ENCODE measurements around the gene GEN1.

DNA sequence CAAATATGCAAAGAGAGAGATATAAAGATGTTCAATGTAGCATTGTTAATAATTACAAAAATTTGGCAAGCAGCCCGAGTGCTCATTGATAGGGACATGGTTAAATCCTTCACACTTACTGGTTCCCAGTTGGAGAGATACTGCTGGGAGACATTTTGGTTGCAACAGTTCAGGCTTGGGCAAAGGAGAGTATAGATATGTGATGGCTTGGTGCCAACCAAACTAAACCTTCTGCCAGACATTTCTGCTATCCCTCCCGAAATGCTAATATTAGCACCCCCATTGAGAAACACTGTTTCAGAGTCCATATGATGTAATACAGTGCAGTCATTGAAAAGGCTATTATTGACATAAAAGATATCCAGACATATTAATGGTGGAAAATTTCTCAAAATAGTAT, 11.5 kb downstream of the GEN1 start:
- TF ChIP-seq, protein P1, sequence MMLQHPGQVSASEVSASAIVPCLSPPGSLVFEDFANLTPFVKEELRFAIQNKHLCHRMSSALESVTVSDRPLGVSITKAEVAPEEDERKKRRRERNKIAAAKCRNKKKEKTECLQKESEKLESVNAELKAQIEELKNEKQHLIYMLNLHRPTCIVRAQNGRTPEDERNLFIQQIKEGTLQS (IDR thresholded peaks at IDR 0.05): peak; percentile 83
- TF ChIP-seq, protein P2, sequence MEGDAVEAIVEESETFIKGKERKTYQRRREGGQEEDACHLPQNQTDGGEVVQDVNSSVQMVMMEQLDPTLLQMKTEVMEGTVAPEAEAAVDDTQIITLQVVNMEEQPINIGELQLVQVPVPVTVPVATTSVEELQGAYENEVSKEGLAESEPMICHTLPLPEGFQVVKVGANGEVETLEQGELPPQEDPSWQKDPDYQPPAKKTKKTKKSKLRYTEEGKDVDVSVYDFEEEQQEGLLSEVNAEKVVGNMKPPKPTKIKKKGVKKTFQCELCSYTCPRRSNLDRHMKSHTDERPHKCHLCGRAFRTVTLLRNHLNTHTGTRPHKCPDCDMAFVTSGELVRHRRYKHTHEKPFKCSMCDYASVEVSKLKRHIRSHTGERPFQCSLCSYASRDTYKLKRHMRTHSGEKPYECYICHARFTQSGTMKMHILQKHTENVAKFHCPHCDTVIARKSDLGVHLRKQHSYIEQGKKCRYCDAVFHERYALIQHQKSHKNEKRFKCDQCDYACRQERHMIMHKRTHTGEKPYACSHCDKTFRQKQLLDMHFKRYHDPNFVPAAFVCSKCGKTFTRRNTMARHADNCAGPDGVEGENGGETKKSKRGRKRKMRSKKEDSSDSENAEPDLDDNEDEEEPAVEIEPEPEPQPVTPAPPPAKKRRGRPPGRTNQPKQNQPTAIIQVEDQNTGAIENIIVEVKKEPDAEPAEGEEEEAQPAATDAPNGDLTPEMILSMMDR (IDR thresholded peaks at IDR 0.05; ENCODE audit: low read depth, low read length, missing input control): no peak
- TF ChIP-seq RAD21 (IDR thresholded peaks at IDR 0.05) (no peak), YY1 (IDR thresholded peaks at IDR 0.05) (peak; percentile 96), EGR1 (IDR thresholded peaks at IDR 0.05; ENCODE audit: low read depth in 2 of 2) (peak in 1 of 2 donors; percentile 22), NR2F2 (IDR thresholded peaks at IDR 0.05) (no peak), GABPA (IDR thresholded peaks at IDR 0.05 in 1 of 2, conservative IDR thresholded peaks at IDR 0.05 in 1 of 2) (peak in 1 of 2 donors; percentile 41), SP1 (IDR thresholded peaks at IDR 0.05) (peak; percentile 60), HNF4G (IDR thresholded peaks at IDR 0.05) (peak; percentile 57), TAF1 (conservative IDR thresholded peaks at IDR 0.05) (peak; percentile 28), FOXA1 (IDR thresholded peaks at IDR 0.05) (no peak)
- TF ChIP-seq, protein P3, sequence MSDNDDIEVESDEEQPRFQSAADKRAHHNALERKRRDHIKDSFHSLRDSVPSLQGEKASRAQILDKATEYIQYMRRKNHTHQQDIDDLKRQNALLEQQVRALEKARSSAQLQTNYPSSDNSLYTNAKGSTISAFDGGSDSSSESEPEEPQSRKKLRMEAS (IDR thresholded peaks at IDR 0.05): peak; percentile 40
- TF ChIP-seq, protein P4, sequence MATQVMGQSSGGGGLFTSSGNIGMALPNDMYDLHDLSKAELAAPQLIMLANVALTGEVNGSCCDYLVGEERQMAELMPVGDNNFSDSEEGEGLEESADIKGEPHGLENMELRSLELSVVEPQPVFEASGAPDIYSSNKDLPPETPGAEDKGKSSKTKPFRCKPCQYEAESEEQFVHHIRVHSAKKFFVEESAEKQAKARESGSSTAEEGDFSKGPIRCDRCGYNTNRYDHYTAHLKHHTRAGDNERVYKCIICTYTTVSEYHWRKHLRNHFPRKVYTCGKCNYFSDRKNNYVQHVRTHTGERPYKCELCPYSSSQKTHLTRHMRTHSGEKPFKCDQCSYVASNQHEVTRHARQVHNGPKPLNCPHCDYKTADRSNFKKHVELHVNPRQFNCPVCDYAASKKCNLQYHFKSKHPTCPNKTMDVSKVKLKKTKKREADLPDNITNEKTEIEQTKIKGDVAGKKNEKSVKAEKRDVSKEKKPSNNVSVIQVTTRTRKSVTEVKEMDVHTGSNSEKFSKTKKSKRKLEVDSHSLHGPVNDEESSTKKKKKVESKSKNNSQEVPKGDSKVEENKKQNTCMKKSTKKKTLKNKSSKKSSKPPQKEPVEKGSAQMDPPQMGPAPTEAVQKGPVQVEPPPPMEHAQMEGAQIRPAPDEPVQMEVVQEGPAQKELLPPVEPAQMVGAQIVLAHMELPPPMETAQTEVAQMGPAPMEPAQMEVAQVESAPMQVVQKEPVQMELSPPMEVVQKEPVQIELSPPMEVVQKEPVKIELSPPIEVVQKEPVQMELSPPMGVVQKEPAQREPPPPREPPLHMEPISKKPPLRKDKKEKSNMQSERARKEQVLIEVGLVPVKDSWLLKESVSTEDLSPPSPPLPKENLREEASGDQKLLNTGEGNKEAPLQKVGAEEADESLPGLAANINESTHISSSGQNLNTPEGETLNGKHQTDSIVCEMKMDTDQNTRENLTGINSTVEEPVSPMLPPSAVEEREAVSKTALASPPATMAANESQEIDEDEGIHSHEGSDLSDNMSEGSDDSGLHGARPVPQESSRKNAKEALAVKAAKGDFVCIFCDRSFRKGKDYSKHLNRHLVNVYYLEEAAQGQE (IDR thresholded peaks at IDR 0.05): no peak
